ENCODE data around the gene ALCAM.

GRCh38 chr3:105458518-105459215, 92.0 kb downstream of the ALCAM start:
- TF ChIP-seq CTCF (IDR thresholded peaks at IDR 0.05) (no peak), POLR2A (IDR thresholded peaks at IDR 0.05) (no peak)
